Measurements from ENCODE around the gene ZNF280A. TPM values are rescaled to one million over a fixed set of nuclear protein-coding genes. Genes with fewer than 3 reads are reported as not detected.

Gene ZNF280A
- total RNA-seq, 1 experiment from 2014 or later, result 0.10 TPM

DNA sequence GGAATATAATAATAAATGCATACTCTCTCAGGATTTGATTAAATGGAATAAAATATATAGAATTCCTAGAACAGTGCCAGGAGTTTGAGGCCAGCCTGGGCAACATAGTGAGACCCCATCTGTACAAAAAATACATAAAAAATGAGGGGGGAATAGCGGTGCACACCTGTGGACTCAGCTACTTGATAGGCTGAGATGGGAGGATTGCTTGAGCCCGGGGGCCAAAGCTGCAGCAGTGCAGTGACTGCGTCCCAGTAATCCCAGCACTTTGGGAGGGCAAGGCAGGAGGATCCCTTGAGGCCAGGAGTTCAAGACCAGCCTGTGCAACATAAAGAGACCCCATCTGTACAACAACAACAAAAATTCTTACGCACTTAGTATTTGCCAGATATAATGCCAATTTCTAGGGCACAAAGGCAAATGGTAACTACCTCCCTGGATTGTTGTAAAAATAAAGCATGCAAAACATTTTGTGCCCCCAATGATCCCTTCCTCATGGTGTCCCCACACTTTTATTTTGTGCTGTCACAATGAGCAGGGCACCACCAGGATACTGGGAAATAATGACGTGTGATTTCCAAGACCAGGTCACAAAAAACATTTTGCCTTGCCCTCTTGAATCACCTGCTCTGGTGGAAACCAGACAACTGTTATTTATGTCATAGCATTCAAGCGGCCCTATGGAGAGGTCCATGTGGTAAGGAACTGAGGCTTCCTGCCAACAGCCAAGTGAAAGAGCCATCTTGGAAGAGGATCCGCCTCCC, 18.3 kb upstream of the ZNF280A start:
- intact Hi-C loops (cut with micrococcal nuclease; ENCODE audit: unreplicated experiment) (no loop called here), in situ Hi-C loops (cut with HindIII; ENCODE audit: low pct_unique_long_range_greater_than_20kb, low sequenced_read_pairs) (no loop called here)
- ChIA-PET CTCF (no interaction called here), POLR2A (no interaction called here)
- Histone ChIP-seq H3K36me3 (ENCODE audit: control insufficient read depth, insufficient read depth, low read length) (no peaks in the 10 kb centered on the region), H3K27me3 (ENCODE audit: control insufficient read depth, insufficient read depth, low read length) (no peaks in the 10 kb centered on the region), H3K4me1 (ENCODE audit: control insufficient read depth, insufficient read depth, low read length) (no peaks in the 10 kb centered on the region), H3K27ac (ENCODE audit: low read length) (no peak overlapping the region), H3K9me3 (ENCODE audit: control insufficient read depth, insufficient read depth, low read depth, low read length) (no peaks in the 10 kb centered on the region), H3K4me3 (ENCODE audit: low read depth in 2 of 2, low read length in 2 of 2) (no peak overlapping the region)
- no TSS peak for BruUV-seq (replicated peaks)
- no peak for TF ChIP-seq SIN3A (IDR thresholded peaks at IDR 0.05; ENCODE audit: borderline replicate concordance, insufficient read depth, low read depth, low read length)
- no peak for TF ChIP-seq POLR2AphosphoS5 (IDR thresholded peaks at IDR 0.05; ENCODE audit: low read depth, low read length)
- TF ChIP-seq, protein P1, sequence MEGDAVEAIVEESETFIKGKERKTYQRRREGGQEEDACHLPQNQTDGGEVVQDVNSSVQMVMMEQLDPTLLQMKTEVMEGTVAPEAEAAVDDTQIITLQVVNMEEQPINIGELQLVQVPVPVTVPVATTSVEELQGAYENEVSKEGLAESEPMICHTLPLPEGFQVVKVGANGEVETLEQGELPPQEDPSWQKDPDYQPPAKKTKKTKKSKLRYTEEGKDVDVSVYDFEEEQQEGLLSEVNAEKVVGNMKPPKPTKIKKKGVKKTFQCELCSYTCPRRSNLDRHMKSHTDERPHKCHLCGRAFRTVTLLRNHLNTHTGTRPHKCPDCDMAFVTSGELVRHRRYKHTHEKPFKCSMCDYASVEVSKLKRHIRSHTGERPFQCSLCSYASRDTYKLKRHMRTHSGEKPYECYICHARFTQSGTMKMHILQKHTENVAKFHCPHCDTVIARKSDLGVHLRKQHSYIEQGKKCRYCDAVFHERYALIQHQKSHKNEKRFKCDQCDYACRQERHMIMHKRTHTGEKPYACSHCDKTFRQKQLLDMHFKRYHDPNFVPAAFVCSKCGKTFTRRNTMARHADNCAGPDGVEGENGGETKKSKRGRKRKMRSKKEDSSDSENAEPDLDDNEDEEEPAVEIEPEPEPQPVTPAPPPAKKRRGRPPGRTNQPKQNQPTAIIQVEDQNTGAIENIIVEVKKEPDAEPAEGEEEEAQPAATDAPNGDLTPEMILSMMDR (IDR thresholded peaks at IDR 0.05), result no peak
- TF ChIP-seq, protein P2, sequence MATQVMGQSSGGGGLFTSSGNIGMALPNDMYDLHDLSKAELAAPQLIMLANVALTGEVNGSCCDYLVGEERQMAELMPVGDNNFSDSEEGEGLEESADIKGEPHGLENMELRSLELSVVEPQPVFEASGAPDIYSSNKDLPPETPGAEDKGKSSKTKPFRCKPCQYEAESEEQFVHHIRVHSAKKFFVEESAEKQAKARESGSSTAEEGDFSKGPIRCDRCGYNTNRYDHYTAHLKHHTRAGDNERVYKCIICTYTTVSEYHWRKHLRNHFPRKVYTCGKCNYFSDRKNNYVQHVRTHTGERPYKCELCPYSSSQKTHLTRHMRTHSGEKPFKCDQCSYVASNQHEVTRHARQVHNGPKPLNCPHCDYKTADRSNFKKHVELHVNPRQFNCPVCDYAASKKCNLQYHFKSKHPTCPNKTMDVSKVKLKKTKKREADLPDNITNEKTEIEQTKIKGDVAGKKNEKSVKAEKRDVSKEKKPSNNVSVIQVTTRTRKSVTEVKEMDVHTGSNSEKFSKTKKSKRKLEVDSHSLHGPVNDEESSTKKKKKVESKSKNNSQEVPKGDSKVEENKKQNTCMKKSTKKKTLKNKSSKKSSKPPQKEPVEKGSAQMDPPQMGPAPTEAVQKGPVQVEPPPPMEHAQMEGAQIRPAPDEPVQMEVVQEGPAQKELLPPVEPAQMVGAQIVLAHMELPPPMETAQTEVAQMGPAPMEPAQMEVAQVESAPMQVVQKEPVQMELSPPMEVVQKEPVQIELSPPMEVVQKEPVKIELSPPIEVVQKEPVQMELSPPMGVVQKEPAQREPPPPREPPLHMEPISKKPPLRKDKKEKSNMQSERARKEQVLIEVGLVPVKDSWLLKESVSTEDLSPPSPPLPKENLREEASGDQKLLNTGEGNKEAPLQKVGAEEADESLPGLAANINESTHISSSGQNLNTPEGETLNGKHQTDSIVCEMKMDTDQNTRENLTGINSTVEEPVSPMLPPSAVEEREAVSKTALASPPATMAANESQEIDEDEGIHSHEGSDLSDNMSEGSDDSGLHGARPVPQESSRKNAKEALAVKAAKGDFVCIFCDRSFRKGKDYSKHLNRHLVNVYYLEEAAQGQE (IDR thresholded peaks at IDR 0.05; ENCODE audit: insufficient read depth in 1 of 2, low read depth in 2 of 2, low read length in 1 of 2), result no peak
- TF ChIP-seq TCF7L2 (IDR thresholded peaks at IDR 0.05; ENCODE audit: low read depth, low read length), result no peak
- no peak for DNase-seq (ENCODE audit: low read depth, low spot score)
- no peak for ATAC-seq

DNA sequence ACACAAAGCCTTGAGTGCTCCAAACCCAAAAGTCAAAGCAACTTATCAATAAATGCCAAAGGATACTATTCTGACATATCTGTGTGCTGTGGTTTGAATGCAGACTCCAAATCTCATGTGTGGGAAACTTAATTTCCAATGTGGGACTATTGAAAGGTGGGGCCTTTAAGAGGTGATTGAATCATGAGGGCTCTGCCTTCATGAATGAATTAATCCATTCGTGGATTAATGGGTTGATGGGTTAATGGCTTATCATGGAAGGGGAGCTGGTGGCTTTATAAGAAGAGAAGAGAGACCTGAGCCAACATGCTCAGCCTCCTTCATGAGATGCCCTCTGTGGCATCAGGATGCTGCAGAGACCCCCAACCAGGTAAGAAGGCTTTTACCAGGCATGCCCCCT, 16.8 kb upstream of the ZNF280A start:
- in situ Hi-C loops (cut with HindIII; ENCODE audit: low pct_unique_long_range_greater_than_20kb, low sequenced_read_pairs) (no loop called here), intact Hi-C loops (cut with micrococcal nuclease; ENCODE audit: unreplicated experiment) (no loop called here)
- Histone ChIP-seq H3K4me3 (ENCODE audit: low read depth in 2 of 2, low read length in 2 of 2) (no peak overlapping the region), H3K36me3 (ENCODE audit: control insufficient read depth, insufficient read depth, low read length) (no peaks in the 10 kb centered on the region), H3K27me3 (ENCODE audit: control insufficient read depth, insufficient read depth, low read length) (no peaks in the 10 kb centered on the region), H3K9me3 (ENCODE audit: control insufficient read depth, insufficient read depth, low read depth, low read length) (no peaks in the 10 kb centered on the region), H3K27ac (ENCODE audit: low read length) (no peak overlapping the region), H3K4me1 (ENCODE audit: control insufficient read depth, insufficient read depth, low read length) (no peaks in the 10 kb centered on the region)
- POLR2A ChIA-PET, result no interaction called here
- CTCF ChIA-PET, result no interaction called here
- TF ChIP-seq SIN3A (IDR thresholded peaks at IDR 0.05; ENCODE audit: borderline replicate concordance, insufficient read depth, low read depth, low read length) (no peak), POLR2AphosphoS5 (IDR thresholded peaks at IDR 0.05; ENCODE audit: low read depth, low read length) (no peak), TCF7L2 (IDR thresholded peaks at IDR 0.05; ENCODE audit: low read depth, low read length) (no peak)
- TF ChIP-seq, protein P1 (IDR thresholded peaks at IDR 0.05), result no peak
- TF ChIP-seq, protein P2 (IDR thresholded peaks at IDR 0.05; ENCODE audit: insufficient read depth in 1 of 2, low read depth in 2 of 2, low read length in 1 of 2), result no peak
- DNase-seq (ENCODE audit: low read depth, low spot score), result no peak
- ATAC-seq, result no peak
- no TSS peak for BruUV-seq (replicated peaks)

Measured in Panc1 (cell line).